Measurements from ENCODE around the gene SMAP1.

DNA sequence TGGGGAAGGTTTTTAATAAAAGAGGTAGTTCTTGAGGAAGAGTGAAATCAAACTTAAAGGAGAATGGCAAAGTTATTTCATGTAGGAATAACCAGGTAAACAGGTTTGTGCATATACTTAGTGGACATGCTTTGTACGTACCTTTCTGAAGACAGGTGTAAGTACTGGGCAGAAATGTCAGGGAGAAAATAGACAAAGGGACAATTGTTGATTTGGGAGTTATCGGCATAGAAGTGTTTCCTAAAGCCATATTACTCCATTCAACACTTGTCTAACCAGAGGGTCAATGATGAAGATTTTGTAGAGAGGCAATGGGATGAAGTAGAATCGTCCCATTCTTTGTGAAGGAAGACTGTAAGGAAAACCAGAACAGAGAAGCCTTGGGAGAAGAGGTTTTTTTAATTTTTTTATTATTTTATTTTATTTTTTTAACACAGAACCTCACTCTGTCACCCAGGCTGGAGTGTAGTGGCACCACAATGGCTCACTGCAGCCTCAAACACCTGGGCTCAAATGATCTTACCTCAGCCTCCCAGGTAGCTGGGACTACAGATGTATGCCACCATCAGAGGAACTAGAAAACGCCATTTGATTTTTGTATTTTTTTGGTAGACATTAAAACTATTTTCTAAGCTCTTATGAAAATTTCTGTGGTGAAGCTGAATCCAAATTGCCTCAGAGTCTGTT is 18.0 kb downstream of the SMAP1 start:
- TF ChIP-seq POLR2A (IDR thresholded peaks at IDR 0.05) (no peak), POLR2AphosphoS5 (IDR thresholded peaks at IDR 0.05) (no peak)
- TF ChIP-seq, protein P1, sequence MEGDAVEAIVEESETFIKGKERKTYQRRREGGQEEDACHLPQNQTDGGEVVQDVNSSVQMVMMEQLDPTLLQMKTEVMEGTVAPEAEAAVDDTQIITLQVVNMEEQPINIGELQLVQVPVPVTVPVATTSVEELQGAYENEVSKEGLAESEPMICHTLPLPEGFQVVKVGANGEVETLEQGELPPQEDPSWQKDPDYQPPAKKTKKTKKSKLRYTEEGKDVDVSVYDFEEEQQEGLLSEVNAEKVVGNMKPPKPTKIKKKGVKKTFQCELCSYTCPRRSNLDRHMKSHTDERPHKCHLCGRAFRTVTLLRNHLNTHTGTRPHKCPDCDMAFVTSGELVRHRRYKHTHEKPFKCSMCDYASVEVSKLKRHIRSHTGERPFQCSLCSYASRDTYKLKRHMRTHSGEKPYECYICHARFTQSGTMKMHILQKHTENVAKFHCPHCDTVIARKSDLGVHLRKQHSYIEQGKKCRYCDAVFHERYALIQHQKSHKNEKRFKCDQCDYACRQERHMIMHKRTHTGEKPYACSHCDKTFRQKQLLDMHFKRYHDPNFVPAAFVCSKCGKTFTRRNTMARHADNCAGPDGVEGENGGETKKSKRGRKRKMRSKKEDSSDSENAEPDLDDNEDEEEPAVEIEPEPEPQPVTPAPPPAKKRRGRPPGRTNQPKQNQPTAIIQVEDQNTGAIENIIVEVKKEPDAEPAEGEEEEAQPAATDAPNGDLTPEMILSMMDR (IDR thresholded peaks at IDR 0.05), result no peak

Measured in gastroesophageal sphincter (tissue), 3 donors.